PFSK-1 (cell line): ENCODE measurements around the gene ANKRD34C.

Experiments
- FOXP2 ChIP-seq: optimal IDR thresholded peaks from 2 replicates; pipeline ENCODE3; 2011; ENCODE audit warnings: borderline replicate concordance, control low read depth, inconsistent platforms; ENCODE audit not compliant: insufficient read depth; ENCODE audit errors: extremely low read length, extremely low read depth
- SIN3A ChIP-seq: IDR thresholded peaks from 2 replicates; pipeline ENCODE4 v1.6.1; 2012; ENCODE audit warnings: mild to moderate bottlenecking, low read length, moderate library complexity, borderline replicate concordance; ENCODE audit not compliant: insufficient read depth
- TAF1 ChIP-seq: IDR thresholded peaks from 2 replicates; pipeline ENCODE4 v1.6.1; 2012; ENCODE audit warnings: low read length, control low read depth, borderline replicate concordance; ENCODE audit not compliant: insufficient read depth

ANKRD34C gene

GRCh38 chr15:79329171-79329611 is 46.7 kb downstream of the ANKRD34C start:
- no peak for TF ChIP-seq TAF1
- no peak for TF ChIP-seq FOXP2
- TF ChIP-seq SIN3A, result no peak
